UCSD-AML1 (cell line): Measurements from ENCODE around the gene F5.
A peak's percentile ranks its signal among the peaks of the same experiment; 100 is the strongest.

Source experiments
- DNase-seq: peaks from one replicate; lab custom pipeline; 2025; ENCODE audit not compliant: unreplicated experiment; lab: John Stamatoyannopoulos, UW

F5 gene

DNA sequence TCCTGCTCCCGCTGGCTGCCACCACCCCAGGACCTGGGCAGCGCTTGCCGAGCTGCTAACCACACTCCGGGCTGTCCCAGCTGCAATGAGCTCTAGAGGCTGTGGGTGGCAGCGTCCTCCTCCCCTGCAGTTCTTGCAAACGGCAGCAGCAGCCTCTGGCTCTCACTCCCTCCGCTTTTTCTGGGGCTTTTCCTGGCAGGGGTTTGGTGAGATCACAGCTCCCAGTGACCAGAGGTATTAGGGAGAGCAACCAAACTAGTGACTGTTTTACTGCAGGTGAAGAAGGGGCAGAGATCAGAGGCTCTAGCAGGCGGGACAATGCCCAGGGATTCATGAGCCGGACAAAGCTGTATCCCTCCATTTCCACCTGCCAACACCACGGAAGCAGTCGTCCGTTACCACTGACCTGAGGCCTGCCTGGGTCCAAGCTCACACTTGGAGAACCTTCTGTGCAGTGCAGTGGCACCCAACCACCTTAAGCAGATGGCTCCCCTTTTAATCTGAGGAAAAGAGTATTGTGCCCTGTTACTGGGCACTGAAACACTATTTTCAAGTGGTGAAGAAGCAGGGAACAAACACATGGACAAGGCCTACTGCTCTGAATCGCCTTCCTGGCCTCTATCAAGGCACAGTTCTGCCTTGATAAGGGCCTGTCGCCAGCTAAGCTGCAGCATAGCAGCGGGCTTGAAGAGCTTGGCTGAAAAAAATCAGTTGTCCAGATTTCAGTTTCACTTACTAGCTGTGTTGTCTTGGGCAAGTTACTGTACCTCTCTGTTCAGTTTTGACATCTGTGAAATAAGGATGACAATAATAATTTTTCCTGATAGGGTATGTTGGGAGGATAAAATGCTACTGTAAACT lies at the start of gene F5:
Gene F5 (minus strand): TSS at position 87 of the 861 bp plus-strand sequence. CDS start 95 bp downstream, outside the sequence.
- peak; percentile 77 for DNase-seq

DNA sequence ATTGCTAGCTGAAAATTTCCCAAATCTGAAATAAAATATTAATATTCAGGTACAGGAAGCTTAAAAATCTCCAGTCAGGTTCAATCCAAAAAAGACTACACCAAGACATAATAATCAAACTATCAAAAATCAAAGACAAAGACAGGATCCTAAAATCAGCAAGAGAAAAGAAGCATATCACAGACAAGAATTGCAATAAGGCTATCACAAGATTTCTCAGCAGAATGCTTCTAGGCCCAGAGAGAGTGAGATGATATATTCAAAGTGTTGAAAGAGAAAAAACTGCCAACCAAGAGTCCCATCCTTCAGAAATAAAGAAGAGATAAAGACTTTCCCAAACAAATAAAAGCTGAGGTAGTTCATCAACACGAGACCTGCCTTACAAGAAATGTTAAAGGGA lies 48.6 kb upstream of the F5 start:
- no peak for DNase-seq

- no peak for DNase-seq
These were observed 47.9 kb upstream of the F5 start for GRCh38 chr1:169634145-169634544.

DNA sequence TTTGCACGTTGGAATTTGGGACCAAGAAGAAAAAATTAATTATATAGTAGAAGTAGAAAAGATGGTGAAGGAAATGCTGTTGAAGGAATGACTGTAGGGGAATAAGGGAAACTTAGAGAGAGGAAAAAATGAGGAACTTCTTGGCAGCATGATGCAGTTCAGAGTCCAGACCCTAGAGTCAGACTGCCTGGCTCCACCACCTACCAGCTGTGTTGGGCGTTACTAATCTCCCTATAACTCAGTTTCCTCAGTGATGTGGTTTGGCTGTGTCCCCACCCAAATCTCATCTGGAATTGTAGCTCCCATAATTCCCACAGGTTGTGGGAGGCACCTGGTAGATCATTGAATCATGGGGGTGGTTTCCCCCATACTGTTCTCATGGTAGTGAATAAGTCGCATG lies 45.0 kb upstream of the F5 start:
- DNase-seq, result no peak

DNA sequence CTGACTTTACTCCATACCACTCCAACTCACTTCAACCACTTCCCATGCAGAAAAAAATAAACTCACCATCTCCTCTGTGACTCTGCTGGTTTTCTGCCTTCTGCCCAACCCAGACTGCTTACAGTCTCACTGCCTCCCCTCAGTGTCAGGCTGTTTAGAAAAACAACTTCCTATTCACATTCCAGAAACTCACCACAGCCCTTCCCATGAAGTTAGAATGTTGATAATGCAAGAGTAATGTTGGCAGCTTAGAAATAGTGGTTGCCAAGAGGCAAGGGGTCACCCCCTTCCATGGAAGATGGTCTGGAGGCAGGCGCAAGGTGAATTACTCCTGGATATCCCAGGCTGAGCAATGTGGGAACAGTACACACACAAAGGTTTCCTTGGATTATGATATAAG lies 43.7 kb upstream of the F5 start, which contains the start of gene SELP:
Gene SELP (minus strand): TSS at position 119 of the 400 bp plus-strand sequence. CDS start 50 bp downstream, at position 69.
- DNase-seq, result no peak

DNA sequence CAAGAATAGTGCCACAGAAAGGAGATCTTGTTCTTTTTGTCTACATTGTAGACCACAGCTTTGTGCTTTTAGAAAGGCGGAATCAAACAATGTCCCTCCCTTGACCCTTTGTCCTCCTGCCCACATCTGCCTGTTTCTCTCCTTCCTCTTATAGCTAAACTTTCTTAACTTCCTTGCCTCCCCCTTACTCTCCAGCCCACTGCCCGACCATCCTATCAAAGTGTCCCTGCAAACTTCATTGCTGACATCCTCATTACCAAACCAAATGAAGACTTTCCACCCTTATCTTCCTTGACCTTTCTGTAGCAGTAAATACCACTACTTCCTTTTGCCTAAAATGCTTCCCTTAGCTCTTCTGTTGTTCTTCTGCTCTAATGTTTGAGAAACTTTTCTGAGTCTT lies 38.6 kb upstream of the F5 start:
- DNase-seq, result peak; percentile 33

DNA sequence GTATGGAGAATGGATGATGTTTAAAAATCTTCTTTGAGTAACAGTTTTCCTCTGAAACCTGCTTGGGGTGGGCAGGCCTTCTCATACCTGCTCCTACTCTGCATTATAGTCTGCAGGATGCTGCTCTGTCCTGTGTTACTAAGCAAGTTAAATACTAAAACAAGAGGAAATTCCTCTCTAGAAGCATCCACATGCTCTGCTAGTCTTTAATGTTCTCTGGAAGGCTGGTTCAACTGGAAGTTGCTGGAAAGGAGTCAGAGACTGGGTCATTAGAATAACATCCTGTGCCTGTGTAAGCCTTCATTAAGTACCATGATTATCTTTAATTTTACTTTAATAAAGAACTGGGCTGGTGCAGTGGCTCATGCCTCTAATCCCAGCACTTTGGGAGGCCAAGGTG lies 37.8 kb upstream of the F5 start:
- DNase-seq, result no peak

- DNase-seq, result no peak
These were observed 37.0 kb upstream of the F5 start for GRCh38 chr1:169623132-169623926.

- DNase-seq, result no peak
These were observed 34.3 kb upstream of the F5 start for GRCh38 chr1:169620565-169620964.

- DNase-seq, result no peak
These were observed 32.1 kb upstream of the F5 start for GRCh38 chr1:169618367-169618766.

DNA sequence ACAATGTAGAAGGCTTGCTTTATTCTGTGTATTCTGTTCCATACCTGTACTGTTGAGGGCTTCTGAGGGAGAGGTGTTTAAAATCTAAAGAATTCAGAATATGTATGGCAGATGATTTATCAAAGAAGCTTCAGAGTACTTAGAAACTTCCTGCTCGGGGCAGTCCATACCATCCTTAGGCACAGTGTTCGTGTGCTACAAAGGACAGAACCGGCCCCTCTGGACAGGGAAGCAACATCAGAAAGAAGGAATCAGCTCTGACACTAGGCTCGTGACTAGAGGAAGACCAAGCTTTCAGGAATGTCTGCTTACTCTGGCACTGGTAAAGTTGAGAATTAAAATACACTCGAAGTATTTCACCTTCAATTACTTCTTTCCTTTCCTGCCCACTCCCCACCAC lies 29.5 kb upstream of the F5 start:
- DNase-seq, result no peak

DNA sequence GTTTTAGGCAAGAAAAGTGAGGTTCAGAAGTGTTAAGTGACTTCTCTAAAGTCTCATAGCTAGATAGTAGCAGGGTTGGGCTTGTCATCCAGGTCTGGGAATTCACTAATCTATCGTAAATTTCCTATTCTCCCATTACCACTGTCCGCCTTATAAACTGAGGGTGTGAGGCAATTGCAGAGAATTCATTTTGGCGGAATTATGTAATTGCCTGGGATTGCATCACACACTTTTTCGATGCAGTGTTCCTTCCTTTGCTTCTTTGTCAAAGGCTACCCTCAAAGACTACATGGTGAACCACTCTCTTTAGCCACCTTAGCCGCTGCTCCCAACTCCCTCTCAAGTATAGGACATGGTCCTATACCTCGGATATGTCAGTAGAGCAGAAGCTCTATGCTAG lies 24.6 kb upstream of the F5 start:
- no peak for DNase-seq

DNA sequence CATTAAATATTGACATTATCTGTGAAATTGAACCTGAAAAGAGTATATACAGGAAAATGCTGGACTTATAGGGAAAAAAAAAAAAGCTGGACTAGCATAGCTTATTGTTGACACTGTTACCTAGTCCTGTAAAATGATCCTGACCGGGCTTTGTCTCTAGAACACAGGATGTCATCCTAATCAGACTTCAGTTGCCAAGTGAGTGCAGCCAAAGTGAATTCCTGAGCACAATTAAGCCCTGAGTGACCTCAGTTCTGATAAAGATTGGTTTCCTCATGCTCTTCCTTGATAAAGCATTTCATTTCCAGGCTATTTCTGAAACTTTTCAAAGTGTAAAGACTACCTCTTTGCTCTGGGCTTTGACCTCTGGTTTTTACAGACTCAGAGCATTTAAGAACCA lies 23.8 kb upstream of the F5 start:
- no peak for DNase-seq

- DNase-seq, result no peak
These were observed 21.9 kb upstream of the F5 start for GRCh38 chr1:169608226-169608625.

DNA sequence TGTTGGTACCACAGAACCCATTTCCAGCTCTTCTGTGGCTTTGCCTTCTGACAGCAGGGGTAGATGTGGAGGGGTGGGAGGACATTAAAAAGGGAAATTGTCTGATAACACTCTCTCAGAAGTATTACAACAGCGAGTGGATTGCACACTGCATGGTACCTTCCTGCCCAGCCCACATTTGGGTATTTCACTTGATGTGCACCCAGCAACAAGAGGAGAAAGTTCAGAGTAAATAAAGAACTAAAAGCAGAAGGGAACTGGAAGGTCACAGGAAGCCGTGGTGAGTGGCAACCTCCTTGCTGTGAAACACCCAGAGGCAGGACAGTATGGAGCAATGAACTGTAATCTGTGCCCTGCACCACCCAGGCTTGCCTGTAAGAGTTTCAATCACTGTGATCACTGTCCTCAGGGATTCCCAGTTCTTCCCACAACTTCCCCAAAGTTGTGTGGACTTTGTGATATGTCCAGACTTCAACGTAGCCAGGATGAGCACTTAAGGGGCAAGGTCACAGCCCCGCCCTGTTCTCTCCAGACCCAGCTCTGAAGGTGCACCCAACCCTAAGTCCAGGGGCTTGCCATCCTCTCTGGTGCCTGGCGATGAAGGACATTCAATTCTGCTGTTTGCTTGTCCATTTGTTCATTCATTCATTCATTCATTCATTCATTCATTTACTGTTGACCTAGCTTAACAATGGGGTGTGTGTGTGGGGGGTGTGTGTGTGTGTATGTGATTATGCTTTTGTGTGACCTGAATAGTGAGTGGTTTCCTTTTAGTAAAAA lies 18.7 kb upstream of the F5 start:
- peak; percentile 70 for DNase-seq

- DNase-seq, result no peak
These were observed 15.0 kb upstream of the F5 start for GRCh38 chr1:169601096-169601881.

DNA sequence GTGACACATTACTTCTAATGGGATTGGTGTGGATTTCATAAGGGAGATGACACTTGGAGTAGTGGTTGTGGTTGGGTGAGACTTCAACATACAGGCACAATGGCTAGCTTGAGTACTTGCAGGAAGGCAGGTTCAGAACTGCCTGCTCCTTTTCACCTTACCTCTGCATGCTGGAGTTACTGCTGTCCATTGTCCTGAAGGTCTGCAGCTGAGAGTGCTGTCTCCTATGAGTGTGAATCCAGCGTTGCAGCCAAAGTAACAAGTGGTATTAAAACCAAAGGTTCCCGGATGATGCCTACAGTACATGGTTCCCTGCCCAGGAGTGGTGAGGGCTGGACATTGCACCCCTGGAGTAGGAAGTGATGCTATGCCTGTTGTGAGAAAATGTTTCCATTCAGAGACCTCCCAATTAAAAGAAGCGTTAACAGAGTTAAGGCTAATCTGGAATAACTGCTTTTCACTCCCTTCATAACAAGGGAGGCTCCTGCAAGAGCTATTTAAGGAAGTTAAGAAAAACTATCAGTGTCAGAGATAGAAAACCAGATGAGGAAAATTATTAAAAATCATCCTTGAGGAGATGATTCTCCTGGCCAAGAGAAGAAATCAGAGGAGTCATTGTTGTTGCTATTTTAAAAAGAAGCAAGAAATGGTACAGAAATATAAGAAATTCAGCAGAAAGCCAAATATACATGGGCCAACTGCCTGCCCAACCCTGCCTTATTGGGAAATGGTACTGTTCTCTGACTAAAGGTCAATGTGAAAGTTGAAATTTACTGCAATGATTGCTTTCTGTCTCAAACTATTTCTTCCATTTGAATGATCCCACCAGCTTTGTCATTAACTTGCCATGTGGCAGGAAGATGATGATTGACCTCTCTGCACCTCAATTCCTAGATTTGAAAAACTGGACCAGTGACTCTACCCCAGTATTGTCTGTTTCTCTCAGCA lies 9.8 kb upstream of the F5 start:
- DNase-seq, result no peak

DNA sequence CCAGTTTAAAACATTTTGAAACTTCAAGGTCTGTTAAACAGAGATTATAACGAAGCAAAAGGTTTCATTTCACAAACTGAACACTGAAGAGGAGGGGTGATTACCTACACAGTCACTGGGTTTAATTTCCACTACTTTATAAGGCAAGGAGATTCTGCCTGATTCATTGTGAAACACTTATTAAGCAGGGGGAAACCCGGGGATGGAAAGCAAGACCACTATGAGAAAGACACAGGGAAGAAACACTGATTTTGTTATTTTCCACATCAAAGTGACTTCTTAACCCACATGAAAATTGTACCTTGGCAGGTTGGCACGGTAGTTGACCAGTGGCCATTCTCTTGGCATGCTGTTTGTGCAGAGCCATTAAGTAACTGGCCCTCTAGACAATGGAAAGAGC lies 8.1 kb upstream of the F5 start:
- DNase-seq, result no peak

- no peak for DNase-seq
These were observed 4.7 kb upstream of the F5 start for GRCh38 chr1:169590932-169591331.
